ENCODE results near the gene CD34.
"Not testable (repeated sequence)": the region's sequence is repeated elsewhere in the genome, so short reads cannot be mapped to it uniquely, and the experiment has no call there.

The CD34 gene

GRCh38 chr1:207933205-207933800, 22.4 kb upstream of the CD34 start:
- Histone ChIP-seq H3K4me2 (ENCODE audit: low read length) (no peak overlapping the region), H3K9me3 (ENCODE audit: low read length) (no peaks in the 10 kb centered on the region), H2AFZ (ENCODE audit: low read length) (no peak overlapping the region), H3F3A (ENCODE audit: insufficient read depth, low read length) (no peaks in the 10 kb centered on the region), H3K36me3 (ENCODE audit: insufficient read depth, low read length) (no peaks in the 10 kb centered on the region), H3K27ac (ENCODE audit: low read depth, low read length, poor library complexity, severe bottlenecking) (no peak overlapping the region), H3K4me1 (ENCODE audit: insufficient read depth, low read length, severe bottlenecking) (no peaks in the 10 kb centered on the region), H3K79me2 (ENCODE audit: insufficient read depth, low read length) (no peaks in the 10 kb centered on the region), H3K9me2 (ENCODE audit: low read depth, low read length) (no peaks in the 10 kb centered on the region), H4K20me1 (ENCODE audit: insufficient read depth, low read length) (no peaks in the 10 kb centered on the region), H3K4me3 (ENCODE audit: low read depth, low read length, poor library complexity, severe bottlenecking) (no peak overlapping the region), H3K27me3 (ENCODE audit: insufficient read depth, low read length) (no peaks in the 10 kb centered on the region; the same call in 1 of the 2 replicates), H3K9ac (ENCODE audit: low read length) (no peak overlapping the region)
- TF ChIP-seq EZH2 (IDR thresholded peaks at IDR 0.05; ENCODE audit: borderline replicate concordance, low read length) (no peak), CTCF (IDR thresholded peaks at IDR 0.05; ENCODE audit: low read length) (no peak)

DNA sequence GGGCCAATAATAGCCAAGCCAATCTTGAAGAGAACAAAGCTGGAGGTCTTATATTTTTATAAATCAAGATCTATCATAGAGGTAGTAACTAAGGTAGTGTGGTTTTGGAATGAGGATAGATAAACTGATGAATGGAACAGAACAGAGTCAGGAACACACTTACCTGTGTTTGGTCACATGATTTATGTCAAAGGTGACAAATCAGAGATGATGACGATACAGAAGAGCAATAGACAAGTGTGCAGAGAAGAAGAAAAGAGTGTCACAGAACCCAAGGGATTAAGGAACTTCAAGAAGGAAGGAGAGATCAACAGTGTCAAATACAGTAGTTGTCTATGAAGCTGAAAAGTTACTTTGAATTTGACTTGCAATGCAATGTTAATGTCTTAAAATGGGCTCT, 16.1 kb upstream of the CD34 start:
- H3K27me3 ChIP-seq (ENCODE audit: insufficient read depth, low read length): no peaks in the 10 kb centered on the region; the same call in 1 of the 2 replicates
- H4K20me1 ChIP-seq (ENCODE audit: insufficient read depth, low read length): no peaks in the 10 kb centered on the region
- no peaks in the 10 kb centered on the region for H3F3A ChIP-seq (ENCODE audit: insufficient read depth, low read length)
- H3K4me2 ChIP-seq (ENCODE audit: low read length): no peak overlapping the region
- H3K9me3 ChIP-seq (ENCODE audit: low read length): no peaks in the 10 kb centered on the region
- H3K36me3 ChIP-seq (ENCODE audit: insufficient read depth, low read length): no peaks in the 10 kb centered on the region
- H2AFZ ChIP-seq (ENCODE audit: low read length): no peak overlapping the region
- H3K4me1 ChIP-seq (ENCODE audit: insufficient read depth, low read length, severe bottlenecking): no peaks in the 10 kb centered on the region
- no peaks in the 10 kb centered on the region for H3K9me2 ChIP-seq (ENCODE audit: low read depth, low read length)
- H3K4me3 ChIP-seq (ENCODE audit: low read depth, low read length, poor library complexity, severe bottlenecking): no peak overlapping the region
- H3K79me2 ChIP-seq (ENCODE audit: insufficient read depth, low read length): no peaks in the 10 kb centered on the region
- no peak overlapping the region for H3K27ac ChIP-seq (ENCODE audit: low read depth, low read length, poor library complexity, severe bottlenecking)
- TF ChIP-seq EZH2 (IDR thresholded peaks at IDR 0.05; ENCODE audit: borderline replicate concordance, low read length): no peak
- no peak for TF ChIP-seq CTCF (IDR thresholded peaks at IDR 0.05; ENCODE audit: low read length)
- no peak overlapping the region for H3K9ac ChIP-seq (ENCODE audit: low read length)

DNA sequence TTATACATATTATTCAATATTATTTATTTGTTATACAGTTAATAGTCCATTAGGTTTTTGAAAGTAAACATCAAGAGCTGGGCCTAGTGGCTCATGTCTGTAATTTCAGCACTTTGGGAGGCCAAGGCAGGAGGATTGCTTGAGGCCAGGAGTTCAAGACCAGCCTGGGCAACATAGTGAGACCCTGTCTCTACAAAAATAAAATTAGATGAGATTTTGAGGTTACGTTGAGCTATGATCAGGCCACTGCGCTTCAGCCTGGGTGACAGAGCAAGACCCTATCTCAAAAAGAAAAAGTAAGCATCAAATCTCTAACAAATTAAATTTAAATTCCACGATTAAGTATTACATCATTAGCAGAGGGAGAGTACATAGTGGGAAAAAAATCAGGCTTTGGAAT, 15.0 kb upstream of the CD34 start:
- H3K27ac ChIP-seq (ENCODE audit: low read depth, low read length, poor library complexity, severe bottlenecking); H3K4me3 ChIP-seq (ENCODE audit: low read depth, low read length, poor library complexity, severe bottlenecking); H3K4me2 ChIP-seq (ENCODE audit: low read length); H2AFZ ChIP-seq (ENCODE audit: low read length); H3K9me2 ChIP-seq (ENCODE audit: low read depth, low read length); H3K27me3 ChIP-seq (ENCODE audit: insufficient read depth, low read length); H3K9ac ChIP-seq (ENCODE audit: low read length); H3K36me3 ChIP-seq (ENCODE audit: insufficient read depth, low read length); H3K9me3 ChIP-seq (ENCODE audit: low read length); H3F3A ChIP-seq (ENCODE audit: insufficient read depth, low read length); H3K4me1 ChIP-seq (ENCODE audit: insufficient read depth, low read length, severe bottlenecking); H4K20me1 ChIP-seq (ENCODE audit: insufficient read depth, low read length); H3K79me2 ChIP-seq (ENCODE audit: insufficient read depth, low read length): not testable (repeated sequence)

GRCh38 chr1:207925210-207925609, 14.3 kb upstream of the CD34 start:
- H3K27ac ChIP-seq (ENCODE audit: low read depth, low read length, poor library complexity, severe bottlenecking): no peak overlapping the region
- H3K27me3 ChIP-seq (ENCODE audit: insufficient read depth, low read length): no peaks in the 10 kb centered on the region; the same call in 1 of the 2 replicates
- no peaks in the 10 kb centered on the region for H3K79me2 ChIP-seq (ENCODE audit: insufficient read depth, low read length)
- H3F3A ChIP-seq (ENCODE audit: insufficient read depth, low read length): no peaks in the 10 kb centered on the region
- H3K36me3 ChIP-seq (ENCODE audit: insufficient read depth, low read length): no peaks in the 10 kb centered on the region
- H3K4me2 ChIP-seq (ENCODE audit: low read length): no peak overlapping the region
- no peaks in the 10 kb centered on the region for H3K9me2 ChIP-seq (ENCODE audit: low read depth, low read length)
- no peaks in the 10 kb centered on the region for H4K20me1 ChIP-seq (ENCODE audit: insufficient read depth, low read length)
- no peak for TF ChIP-seq EZH2 (IDR thresholded peaks at IDR 0.05; ENCODE audit: borderline replicate concordance, low read length)
- H3K9me3 ChIP-seq (ENCODE audit: low read length): no peaks in the 10 kb centered on the region
- no peak overlapping the region for H2AFZ ChIP-seq (ENCODE audit: low read length)
- H3K9ac ChIP-seq (ENCODE audit: low read length): no peak overlapping the region
- no peak overlapping the region for H3K4me3 ChIP-seq (ENCODE audit: low read depth, low read length, poor library complexity, severe bottlenecking)
- no peaks in the 10 kb centered on the region for H3K4me1 ChIP-seq (ENCODE audit: insufficient read depth, low read length, severe bottlenecking)
